ENCODE data around the gene SPDYE16.
"Not testable (repeated sequence)": the region's sequence is repeated elsewhere in the genome, so short reads cannot be mapped to it uniquely, and the experiment has no call there.

SPDYE16 gene

GRCh38 chr7:76543197-76543596 is at the start of gene SPDYE16:
Gene SPDYE16, minus strand, starts transcription at chr7:76543297. Its CDS starts 1,838 bp downstream, at chr7:76541459.
- not testable (repeated sequence) for DNase-seq (ENCODE audit: low read depth)

GRCh38 chr7:76592694-76593093 is 49.6 kb upstream of the SPDYE16 start:
- DNase-seq (ENCODE audit: low read depth) = not testable (repeated sequence)

GRCh38 chr7:76591602-76592304 is 48.7 kb upstream of the SPDYE16 start:
- DNase-seq (ENCODE audit: low read depth) = not testable (repeated sequence)

- DNase-seq (ENCODE audit: low read depth) = not testable (repeated sequence)
Observed at GRCh38 chr7:76591033-76591432, 47.9 kb upstream of the SPDYE16 start.

- DNase-seq (ENCODE audit: low read depth) = not testable (repeated sequence)
Observed at GRCh38 chr7:76588586-76588985, 45.5 kb upstream of the SPDYE16 start.

GRCh38 chr7:76586585-76587315 is 43.7 kb upstream of the SPDYE16 start:
- not testable (repeated sequence) for DNase-seq (ENCODE audit: low read depth)

- not testable (repeated sequence) for DNase-seq (ENCODE audit: low read depth)
Observed at GRCh38 chr7:76583636-76584281, 40.7 kb upstream of the SPDYE16 start.

- DNase-seq (ENCODE audit: low read depth) = not testable (repeated sequence)
Observed at GRCh38 chr7:76582848-76583631, 39.9 kb upstream of the SPDYE16 start.

GRCh38 chr7:76575919-76576655 is 33.0 kb upstream of the SPDYE16 start:
- DNase-seq (ENCODE audit: low read depth) = not testable (repeated sequence)

GRCh38 chr7:76575431-76575830 is 32.3 kb upstream of the SPDYE16 start:
- DNase-seq (ENCODE audit: low read depth) = not testable (repeated sequence)

- DNase-seq (ENCODE audit: low read depth) = not testable (repeated sequence)
Observed at GRCh38 chr7:76572296-76572695, 29.2 kb upstream of the SPDYE16 start.

- not testable (repeated sequence) for DNase-seq (ENCODE audit: low read depth)
Observed at GRCh38 chr7:76570324-76570775, 27.3 kb upstream of the SPDYE16 start.

- DNase-seq (ENCODE audit: low read depth) = not testable (repeated sequence)
Observed at GRCh38 chr7:76568742-76569141, 25.6 kb upstream of the SPDYE16 start.

- not testable (repeated sequence) for DNase-seq (ENCODE audit: low read depth)
Observed at GRCh38 chr7:76567753-76568152, 24.7 kb upstream of the SPDYE16 start.

GRCh38 chr7:76567311-76567710 is 24.2 kb upstream of the SPDYE16 start:
- DNase-seq (ENCODE audit: low read depth) = not testable (repeated sequence)

- not testable (repeated sequence) for DNase-seq (ENCODE audit: low read depth)
Observed at GRCh38 chr7:76565001-76565400, 21.9 kb upstream of the SPDYE16 start.

GRCh38 chr7:76561342-76561741 is 18.2 kb upstream of the SPDYE16 start:
- DNase-seq (ENCODE audit: low read depth) = not testable (repeated sequence)

- DNase-seq (ENCODE audit: low read depth) = not testable (repeated sequence)
Observed at GRCh38 chr7:76560157-76560556, 17.1 kb upstream of the SPDYE16 start.

GRCh38 chr7:76559685-76560084 is 16.6 kb upstream of the SPDYE16 start:
- DNase-seq (ENCODE audit: low read depth) = not testable (repeated sequence)

GRCh38 chr7:76551992-76552391 is 8.9 kb upstream of the SPDYE16 start:
- DNase-seq (ENCODE audit: low read depth) = not testable (repeated sequence)

GRCh38 chr7:76549855-76550248 is 6.8 kb upstream of the SPDYE16 start:
- not testable (repeated sequence) for DNase-seq (ENCODE audit: low read depth)

All from activated T-cell treated with anti-CD3 and anti-CD28 coated beads for 48 hours (primary cell).